CD4-positive, alpha-beta T cell (primary cell): Measurements from ENCODE around the gene C2CD5. TPM values are rescaled to one million over a fixed set of nuclear protein-coding genes. Genes with fewer than 3 reads are reported as not detected.

Experiments
- ATAC-seq: fragments of 200-7000 bp; cut with Tn5 transposase; one replicate; pipeline ENCODE4 v1.10.0; 2022; ENCODE audit warnings: mild to moderate bottlenecking; ENCODE audit not compliant: poor library complexity
- CTCF ChIA-PET: fragments of 350-600 bp; sonication (Branson Sonifier 250); formaldehyde crosslinking; loops from one replicate; lab custom pipeline; 2021; ENCODE audit warnings: antibody characterized with exemption, inconsistent platforms; lab: Charles Lee
- POLR2A ChIA-PET: fragments of 350-600 bp; sonication (Branson Sonifier 250); formaldehyde crosslinking; loops from one replicate; lab custom pipeline; 2021; ENCODE audit warnings: antibody characterized with exemption, inconsistent platforms; lab: Charles Lee
- DNase-seq, 14 experiments: peaks; one replicate each; pipeline ENCODE4 v3.0.0-alpha.2; 2013 to 2020; ENCODE audit warnings: mixed read lengths in 2 of 14
- H3K27ac ChIP-seq, 2 donors: one replicate each; pipeline versions ENCODE4 v1.5.1 to v1.7.0; 2013; ENCODE audit warnings: low read length in 2 of 2, low read depth in 1 of 2, mild to moderate bottlenecking in 1 of 2
- H3K27me3 ChIP-seq, 2 experiments: 1 replicate in 1 of 2; 2 replicates in 1 of 2; pipeline versions ENCODE4 v1.6.1 to v1.7.0; 2013; ENCODE audit warnings: low read length in 2 of 2, control low read depth in 1 of 2, mild to moderate bottlenecking in 1 of 2, moderate library complexity in 1 of 2; ENCODE audit not compliant: insufficient read depth in 2 of 2, control insufficient read depth in 1 of 2
- H3K36me3 ChIP-seq: one replicate; pipeline ENCODE4 v1.6.1; 2013; ENCODE audit warnings: low read length, control low read depth; ENCODE audit not compliant: insufficient read depth
- H3K4me1 ChIP-seq: one replicate; pipeline ENCODE4 v1.6.1; 2013; ENCODE audit warnings: low read length, control low read depth; ENCODE audit not compliant: insufficient read depth
- H3K4me3 ChIP-seq: one replicate; pipeline ENCODE4 v1.5.1; 2013; ENCODE audit warnings: mild to moderate bottlenecking, low read length, moderate library complexity
- H3K9me3 ChIP-seq, 2 experiments: 1 replicate in 1 of 2; 2 replicates in 1 of 2; pipeline versions ENCODE4 v1.6.1 to v1.7.0; 2013; ENCODE audit warnings: low read length in 2 of 2, mild to moderate bottlenecking in 2 of 2, control low read depth in 1 of 2, moderate library complexity in 1 of 2; ENCODE audit not compliant: control insufficient read depth in 1 of 2, insufficient read depth in 1 of 2
- H3K27ac Mint-ChIP-seq: one replicate; pipeline ENCODE4 v1.8.0; 2020; ENCODE audit warnings: mixed read lengths
- H3K27me3 Mint-ChIP-seq: one replicate; pipeline ENCODE4 v1.8.0; 2021; ENCODE audit warnings: mixed read lengths
- H3K36me3 Mint-ChIP-seq: one replicate; pipeline ENCODE4 v1.8.0; 2021; ENCODE audit warnings: low read depth, mixed read lengths
- H3K4me1 Mint-ChIP-seq: one replicate; pipeline ENCODE4 v1.8.0; 2021; ENCODE audit warnings: low read depth, mixed read lengths
- H3K4me3 Mint-ChIP-seq: one replicate; pipeline ENCODE4 v1.8.0; 2020; ENCODE audit warnings: mild to moderate bottlenecking, mixed read lengths
- H3K9me3 Mint-ChIP-seq: one replicate; pipeline ENCODE4 v1.8.0; 2020; ENCODE audit warnings: mixed read lengths
- intact Hi-C, 2 experiments: fragments of 100-400 bp; cut with DNase I in 1 of 2; cut with micrococcal nuclease in 1 of 2; formaldehyde crosslinking; loops; one replicate each; pipeline versions ENCODE4 v1.15.1 to v1.9.0; 2023 to 2025; cut with DNase I, micrococcal nuclease
- total RNA-seq, 174 experiments: library from RNA in 2 of 174; stranded (reverse) in 2 of 174; gene quantifications; one replicate each; pipeline ENCODE4 v1.2.3 and lab custom pipeline; 2021 to 2026
- TF ChIP-seq, protein P1 (sequence below): fragments of 200-600 bp; IDR thresholded peaks from one replicate; pipeline ENCODE4 v1.8.0; 2022; ENCODE audit warnings: antibody characterized with exemption, mild to moderate bottlenecking

Gene C2CD5
- total RNA-seq, 2 experiments from 2014 or later, result 21.8 to 23.2 TPM

DNA sequence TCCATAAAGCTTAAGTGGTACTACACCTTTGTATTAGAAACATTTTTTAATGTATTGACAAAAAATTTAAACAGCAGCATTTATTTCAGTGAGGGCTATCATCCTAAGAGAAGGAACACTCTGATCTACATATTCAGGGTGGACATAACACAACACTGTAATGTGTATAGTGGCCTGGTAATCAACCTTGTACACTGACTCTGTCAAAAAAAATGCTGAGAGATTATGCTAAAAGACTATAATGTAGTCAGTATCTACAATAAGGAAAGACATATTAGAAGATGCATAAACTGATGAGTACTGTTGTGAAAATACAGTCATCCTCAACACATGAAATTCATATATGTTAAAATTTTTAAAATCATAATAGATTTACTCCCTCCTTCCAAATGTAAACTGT lies 68.2 kb downstream of the C2CD5 start:
- H3K27ac Mint-ChIP-seq, result no peak overlapping the region
- DNase-seq (no peak), ATAC-seq (no peak)
- Histone ChIP-seq H3K9me3 (no peaks in the 10 kb centered on the region), H3K36me3 (peaks cover 27% of the 10 kb centered on the region), H3K27me3 (no peaks in the 10 kb centered on the region), H3K4me1 (no peaks in the 10 kb centered on the region), H3K27ac (no peak overlapping the region), H3K4me3 (no peak overlapping the region)
- H3K9me3 Mint-ChIP-seq, result no peaks in the 10 kb centered on the region
- no peak overlapping the region for H3K4me3 Mint-ChIP-seq
- CTCF ChIA-PET, result interaction anchor here (1.4 kb wide), 1 partner anchor 21 kb away, joined by 3 read pairs; no protein-coding TSS in a partner anchor
- TF ChIP-seq, protein P1, sequence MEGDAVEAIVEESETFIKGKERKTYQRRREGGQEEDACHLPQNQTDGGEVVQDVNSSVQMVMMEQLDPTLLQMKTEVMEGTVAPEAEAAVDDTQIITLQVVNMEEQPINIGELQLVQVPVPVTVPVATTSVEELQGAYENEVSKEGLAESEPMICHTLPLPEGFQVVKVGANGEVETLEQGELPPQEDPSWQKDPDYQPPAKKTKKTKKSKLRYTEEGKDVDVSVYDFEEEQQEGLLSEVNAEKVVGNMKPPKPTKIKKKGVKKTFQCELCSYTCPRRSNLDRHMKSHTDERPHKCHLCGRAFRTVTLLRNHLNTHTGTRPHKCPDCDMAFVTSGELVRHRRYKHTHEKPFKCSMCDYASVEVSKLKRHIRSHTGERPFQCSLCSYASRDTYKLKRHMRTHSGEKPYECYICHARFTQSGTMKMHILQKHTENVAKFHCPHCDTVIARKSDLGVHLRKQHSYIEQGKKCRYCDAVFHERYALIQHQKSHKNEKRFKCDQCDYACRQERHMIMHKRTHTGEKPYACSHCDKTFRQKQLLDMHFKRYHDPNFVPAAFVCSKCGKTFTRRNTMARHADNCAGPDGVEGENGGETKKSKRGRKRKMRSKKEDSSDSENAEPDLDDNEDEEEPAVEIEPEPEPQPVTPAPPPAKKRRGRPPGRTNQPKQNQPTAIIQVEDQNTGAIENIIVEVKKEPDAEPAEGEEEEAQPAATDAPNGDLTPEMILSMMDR, result no peak
- no peaks in the 10 kb centered on the region for H3K27me3 Mint-ChIP-seq
- POLR2A ChIA-PET, result no interaction called here
- intact Hi-C loops, result no loop called here
- H3K4me1 Mint-ChIP-seq, result peaks cover 26% of the 10 kb centered on the region
- peaks cover 63% of the 10 kb centered on the region for H3K36me3 Mint-ChIP-seq

DNA sequence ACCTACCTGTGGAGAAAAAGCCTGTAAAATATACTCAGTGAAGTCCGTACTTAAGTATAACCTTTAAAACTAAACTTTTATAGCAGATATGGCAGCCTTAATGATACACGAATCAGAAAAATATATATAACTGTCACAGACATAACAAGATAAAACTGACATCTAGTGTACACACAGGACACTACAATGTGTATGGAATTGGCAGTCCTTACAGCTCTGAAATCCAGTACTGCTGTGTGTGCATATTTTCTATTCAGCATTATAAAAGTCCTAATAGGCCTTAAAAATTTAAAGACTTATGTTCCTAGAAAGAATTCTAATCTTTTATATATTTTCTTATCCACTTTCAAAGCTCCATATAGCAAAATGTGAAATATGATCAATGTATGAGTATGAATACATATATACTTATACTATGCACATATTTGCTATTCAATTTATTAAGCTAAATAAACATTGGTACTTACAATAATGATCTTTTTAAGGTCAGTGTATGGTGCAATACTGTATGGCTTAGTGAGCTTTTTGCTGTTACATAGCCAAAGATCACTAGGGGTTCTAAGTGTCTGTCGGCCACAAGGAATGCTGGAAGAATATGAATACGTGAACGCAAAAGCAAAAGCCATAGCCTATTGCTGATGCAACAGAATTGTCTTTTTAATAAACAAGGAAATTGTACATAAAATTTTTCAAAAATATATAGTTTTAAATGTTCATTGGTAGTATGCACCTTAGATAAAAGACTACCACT lies 69.2 kb downstream of the C2CD5 start:
- Mint-ChIP-seq H3K27ac (no peak overlapping the region), H3K9me3 (no peaks in the 10 kb centered on the region), H3K36me3 (peaks cover 63% of the 10 kb centered on the region), H3K4me1 (peaks cover 23% of the 10 kb centered on the region), H3K27me3 (no peaks in the 10 kb centered on the region), H3K4me3 (no peak overlapping the region)
- Histone ChIP-seq H3K4me1 (no peaks in the 10 kb centered on the region), H3K36me3 (peaks cover 36% of the 10 kb centered on the region), H3K27ac (no peak overlapping the region), H3K27me3 (no peaks in the 10 kb centered on the region), H3K9me3 (no peaks in the 10 kb centered on the region), H3K4me3 (no peak overlapping the region)
- intact Hi-C loops, result no loop called here
- ChIA-PET CTCF (interaction anchor here (1.4 kb wide), 1 partner anchor 20 kb away, joined by 3 read pairs; no protein-coding TSS in a partner anchor), POLR2A (no interaction called here)
- no peak for DNase-seq
- no peak for ATAC-seq
- TF ChIP-seq, protein P1, result no peak

DNA sequence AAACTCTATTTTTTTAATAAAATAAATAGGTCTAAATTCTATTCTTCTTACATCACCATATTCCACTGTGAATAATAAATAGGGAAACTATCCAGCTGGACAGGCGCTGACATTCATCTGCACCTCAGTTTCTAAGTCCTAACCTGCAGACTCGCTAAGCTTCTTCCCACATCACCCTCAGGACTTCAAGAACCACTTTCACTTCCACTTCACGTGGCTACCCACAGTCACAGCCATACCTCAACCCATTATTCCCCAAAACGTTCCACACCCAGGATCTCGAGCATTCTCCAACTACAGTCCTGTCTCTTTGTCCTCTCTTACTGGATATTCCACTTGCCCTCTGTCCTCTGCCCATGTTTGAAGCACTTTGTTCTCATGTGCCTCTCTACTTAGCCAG lies 71.1 kb downstream of the C2CD5 start:
- Histone ChIP-seq H3K27ac (no peak overlapping the region), H3K9me3 (no peaks in the 10 kb centered on the region), H3K27me3 (no peaks in the 10 kb centered on the region), H3K4me3 (no peak overlapping the region), H3K36me3 (peaks cover 47% of the 10 kb centered on the region), H3K4me1 (no peaks in the 10 kb centered on the region)
- POLR2A ChIA-PET, result interaction anchor here (1.3 kb wide), 1 partner anchor 12 kb away, joined by 3 read pairs; no protein-coding TSS in a partner anchor
- H3K9me3 Mint-ChIP-seq, result no peaks in the 10 kb centered on the region
- TF ChIP-seq, protein P1, result no peak
- peaks cover 18% of the 10 kb centered on the region for H3K4me1 Mint-ChIP-seq
- H3K4me3 Mint-ChIP-seq, result peak overlapping the region; percentile 26
- no peak for ATAC-seq
- H3K36me3 Mint-ChIP-seq, result peaks cover 64% of the 10 kb centered on the region
- H3K27ac Mint-ChIP-seq, result no peak overlapping the region
- peak in 4 of 14 experiments; percentile 5 to 30 (median 12) for DNase-seq
- CTCF ChIA-PET, result no interaction called here
- intact Hi-C loops, result no loop called here
- H3K27me3 Mint-ChIP-seq, result no peaks in the 10 kb centered on the region
